OCI-LY3 (cell line): ENCODE measurements around the gene ZNF445.

Experiments
- CTCF ChIP-seq: fragments of 200-600, 300-600 bp; sonication (generic); IDR thresholded peaks from 2 replicates; pipeline ENCODE4 v1.5.1; 2014; ENCODE audit warnings: antibody characterized with exemption, low read length, low read depth
- EZH2phosphoT487 ChIP-seq: fragments of 200-600 bp; shearing (Covaris generic); IDR thresholded peaks from 2 replicates; pipeline ENCODE4 v1.6.1; 2018; ENCODE audit warnings: antibody characterized with exemption, mixed run types, low read depth

DNA sequence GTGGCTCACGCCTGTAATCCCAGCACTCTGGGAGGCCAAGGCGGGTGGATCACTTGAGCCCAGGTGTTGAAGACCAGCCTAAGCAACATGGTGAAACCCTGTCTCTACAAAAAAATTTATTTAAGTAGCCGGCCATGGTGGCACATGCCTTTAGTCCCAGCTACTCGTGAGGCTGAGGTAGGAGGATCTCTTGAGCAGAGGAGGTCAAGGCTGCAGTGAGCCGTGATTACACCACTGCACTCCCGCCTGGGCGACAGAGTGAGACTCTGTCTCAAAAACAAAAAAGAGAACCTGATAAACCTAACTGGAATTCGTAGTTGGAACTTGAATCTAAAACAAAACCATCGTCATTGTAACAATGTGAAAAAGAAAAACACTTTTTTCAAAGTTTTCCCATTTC is 81.8 kb downstream of the ZNF445 start:
- TF ChIP-seq CTCF (no peak), EZH2phosphoT487 (no peak)
